HG03571 (cell line): ENCODE results near the gene FCRLB.
"Not testable (repeated sequence)": the region's sequence is repeated elsewhere in the genome, so short reads cannot be mapped to it uniquely, and the experiment has no call there.

Experiments used
- ATAC-seq: cut with Tn5 transposase; IDR thresholded peaks from one replicate; pipeline ENCODE4 v1.9.1; 2021; ENCODE audit not compliant: unreplicated experiment

FCRLB gene

GRCh38 chr1:161718559-161719324 lies 2.6 kb upstream of the FCRLB start:
- ATAC-seq = peak; percentile 56

- ATAC-seq = peak; percentile 54
These were observed 2.1 kb upstream of the FCRLB start for GRCh38 chr1:161719325-161719611.

- ATAC-seq = no peak
These were observed 922 bp upstream of the FCRLB start for GRCh38 chr1:161720422-161720821.

GRCh38 chr1:161721738-161722343 lies 497 bp downstream of the FCRLB start:
- ATAC-seq = no peak

- ATAC-seq = no peak
These were observed 1.1 kb downstream of the FCRLB start for GRCh38 chr1:161722406-161722805.

- no peak for ATAC-seq
These were observed 2.3 kb downstream of the FCRLB start for GRCh38 chr1:161723459-161724141.

- ATAC-seq = not testable (repeated sequence)
These were observed 4.0 kb downstream of the FCRLB start for GRCh38 chr1:161725258-161725907.

GRCh38 chr1:161725908-161726472 lies 4.6 kb downstream of the FCRLB start:
- ATAC-seq = peak; percentile 19

GRCh38 chr1:161726473-161727255 lies 5.3 kb downstream of the FCRLB start:
- peak; percentile 57 for ATAC-seq

- ATAC-seq = peak; percentile 7
These were observed 6.0 kb downstream of the FCRLB start for GRCh38 chr1:161727256-161727924.

- no peak for ATAC-seq
These were observed 7.3 kb downstream of the FCRLB start for GRCh38 chr1:161728376-161729226.

- no peak for ATAC-seq
These were observed 8.8 kb downstream of the FCRLB start for GRCh38 chr1:161730050-161730564.

GRCh38 chr1:161731241-161731640 lies 9.9 kb downstream of the FCRLB start:
- no peak for ATAC-seq

- no peak for ATAC-seq
These were observed 10.8 kb downstream of the FCRLB start for GRCh38 chr1:161731981-161732718.

- ATAC-seq = no peak
These were observed 12.2 kb downstream of the FCRLB start for GRCh38 chr1:161733526-161733925.

- no peak for ATAC-seq
These were observed 14.5 kb downstream of the FCRLB start for GRCh38 chr1:161735837-161736236.

GRCh38 chr1:161736335-161736969 lies 15.1 kb downstream of the FCRLB start:
- no peak for ATAC-seq

GRCh38 chr1:161737625-161738024 lies 16.3 kb downstream of the FCRLB start:
- ATAC-seq = no peak
